GM12801 (cell line): ENCODE measurements around the gene EFCAB13.

Experiments
- TF ChIP-seq, protein P1 (sequence below): IDR thresholded peaks from one replicate; pipeline ENCODE4 v1.5.1; 2011; ENCODE audit warnings: control low read depth; ENCODE audit not compliant: insufficient read length; ENCODE audit errors: extremely low read depth

EFCAB13 gene

DNA sequence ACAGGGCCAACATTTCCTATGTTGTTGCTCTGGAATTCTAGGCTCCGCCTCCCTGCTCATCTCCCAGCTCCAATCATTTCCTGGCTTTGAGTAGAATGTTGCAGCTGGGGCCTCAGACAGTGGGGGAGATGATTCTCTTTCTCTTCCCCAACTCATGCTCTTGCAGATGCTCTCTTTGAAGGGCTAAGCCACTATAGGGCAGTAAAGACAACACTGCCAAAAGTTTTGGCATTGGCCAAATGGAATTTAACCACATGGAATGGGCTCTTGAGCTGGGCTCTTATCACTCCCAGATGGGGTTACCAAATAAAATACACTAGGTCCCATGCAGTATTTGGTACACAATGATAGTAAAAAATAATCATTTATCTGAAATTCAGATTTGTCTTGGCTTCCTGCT, 19.6 kb upstream of the EFCAB13 start:
- TF ChIP-seq, protein P1, sequence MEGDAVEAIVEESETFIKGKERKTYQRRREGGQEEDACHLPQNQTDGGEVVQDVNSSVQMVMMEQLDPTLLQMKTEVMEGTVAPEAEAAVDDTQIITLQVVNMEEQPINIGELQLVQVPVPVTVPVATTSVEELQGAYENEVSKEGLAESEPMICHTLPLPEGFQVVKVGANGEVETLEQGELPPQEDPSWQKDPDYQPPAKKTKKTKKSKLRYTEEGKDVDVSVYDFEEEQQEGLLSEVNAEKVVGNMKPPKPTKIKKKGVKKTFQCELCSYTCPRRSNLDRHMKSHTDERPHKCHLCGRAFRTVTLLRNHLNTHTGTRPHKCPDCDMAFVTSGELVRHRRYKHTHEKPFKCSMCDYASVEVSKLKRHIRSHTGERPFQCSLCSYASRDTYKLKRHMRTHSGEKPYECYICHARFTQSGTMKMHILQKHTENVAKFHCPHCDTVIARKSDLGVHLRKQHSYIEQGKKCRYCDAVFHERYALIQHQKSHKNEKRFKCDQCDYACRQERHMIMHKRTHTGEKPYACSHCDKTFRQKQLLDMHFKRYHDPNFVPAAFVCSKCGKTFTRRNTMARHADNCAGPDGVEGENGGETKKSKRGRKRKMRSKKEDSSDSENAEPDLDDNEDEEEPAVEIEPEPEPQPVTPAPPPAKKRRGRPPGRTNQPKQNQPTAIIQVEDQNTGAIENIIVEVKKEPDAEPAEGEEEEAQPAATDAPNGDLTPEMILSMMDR: no peak

DNA sequence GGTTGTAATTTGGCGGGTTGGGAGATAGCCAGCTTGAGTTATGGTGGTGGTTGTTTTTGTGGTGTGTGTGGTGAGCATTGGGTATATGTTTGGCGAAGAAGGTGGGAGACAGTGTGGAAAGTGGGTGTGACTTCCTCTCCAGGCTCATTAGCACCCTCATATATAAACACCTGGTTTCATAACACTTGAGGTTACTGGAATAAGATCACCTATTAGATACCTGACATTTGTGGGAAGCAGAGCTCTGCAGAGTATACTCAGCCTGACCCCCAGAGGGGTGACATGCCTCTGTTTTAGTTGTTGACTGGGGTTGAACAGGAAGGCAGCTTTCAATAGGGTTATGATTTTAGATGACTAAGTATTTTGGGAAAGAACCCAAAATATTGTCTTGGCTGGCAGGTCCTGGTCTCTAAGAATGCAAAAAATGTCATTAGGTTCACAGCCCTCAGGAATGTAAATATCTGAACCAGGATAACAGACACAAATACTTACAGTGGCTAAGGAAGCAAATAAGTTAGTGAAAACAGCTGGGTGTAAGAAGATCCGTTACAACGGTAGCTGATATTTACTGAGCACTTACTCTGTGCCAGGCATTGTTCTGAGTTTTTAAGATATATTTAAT, 18.3 kb upstream of the EFCAB13 start:
- TF ChIP-seq, protein P1: no peak

DNA sequence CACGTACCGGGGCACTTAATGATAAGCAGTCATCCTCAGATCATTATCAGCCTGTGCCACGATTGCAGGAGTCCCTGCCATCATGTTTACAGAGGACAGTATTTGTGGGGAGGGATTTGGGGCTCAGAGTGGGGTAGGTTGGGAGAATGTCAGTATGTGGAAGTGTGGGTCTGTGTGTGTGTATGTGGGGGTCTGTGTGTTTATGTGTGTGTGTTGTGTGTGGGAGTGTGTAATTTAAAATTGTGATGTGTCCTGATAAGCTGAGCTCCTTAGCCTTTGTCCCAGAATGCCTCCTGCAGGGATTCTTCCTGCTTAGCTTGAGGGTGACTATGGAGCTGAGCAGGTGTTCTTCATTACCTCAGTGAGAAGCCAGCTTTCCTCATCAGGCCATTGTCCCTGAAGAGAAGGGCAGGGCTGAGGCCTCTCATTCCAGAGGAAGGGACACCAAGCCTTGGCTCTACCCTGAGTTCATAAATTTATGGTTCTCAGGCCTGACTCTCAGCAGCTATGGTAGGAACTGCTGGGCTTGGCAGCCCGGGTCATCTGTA, 13.5 kb upstream of the EFCAB13 start:
- TF ChIP-seq, protein P1: no peak

DNA sequence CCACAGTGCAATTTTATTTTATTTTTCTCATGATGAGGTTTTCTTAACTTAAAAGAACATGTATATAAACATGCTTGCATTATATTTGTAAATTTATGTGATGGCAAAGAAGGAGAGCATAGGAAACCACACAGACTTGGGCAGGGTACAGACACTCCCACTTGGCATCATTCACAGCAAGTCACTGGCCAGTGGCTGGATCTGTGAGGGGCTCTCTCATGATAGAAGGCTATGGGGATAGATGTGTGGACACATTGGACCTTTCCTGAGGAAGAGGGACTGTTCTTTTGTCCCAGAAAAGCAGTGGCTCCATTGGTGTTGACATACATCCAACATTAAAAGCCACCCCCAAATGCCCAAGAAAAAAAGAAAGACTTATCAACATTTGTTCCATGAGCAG, 12.3 kb upstream of the EFCAB13 start:
- TF ChIP-seq, protein P1: no peak

DNA sequence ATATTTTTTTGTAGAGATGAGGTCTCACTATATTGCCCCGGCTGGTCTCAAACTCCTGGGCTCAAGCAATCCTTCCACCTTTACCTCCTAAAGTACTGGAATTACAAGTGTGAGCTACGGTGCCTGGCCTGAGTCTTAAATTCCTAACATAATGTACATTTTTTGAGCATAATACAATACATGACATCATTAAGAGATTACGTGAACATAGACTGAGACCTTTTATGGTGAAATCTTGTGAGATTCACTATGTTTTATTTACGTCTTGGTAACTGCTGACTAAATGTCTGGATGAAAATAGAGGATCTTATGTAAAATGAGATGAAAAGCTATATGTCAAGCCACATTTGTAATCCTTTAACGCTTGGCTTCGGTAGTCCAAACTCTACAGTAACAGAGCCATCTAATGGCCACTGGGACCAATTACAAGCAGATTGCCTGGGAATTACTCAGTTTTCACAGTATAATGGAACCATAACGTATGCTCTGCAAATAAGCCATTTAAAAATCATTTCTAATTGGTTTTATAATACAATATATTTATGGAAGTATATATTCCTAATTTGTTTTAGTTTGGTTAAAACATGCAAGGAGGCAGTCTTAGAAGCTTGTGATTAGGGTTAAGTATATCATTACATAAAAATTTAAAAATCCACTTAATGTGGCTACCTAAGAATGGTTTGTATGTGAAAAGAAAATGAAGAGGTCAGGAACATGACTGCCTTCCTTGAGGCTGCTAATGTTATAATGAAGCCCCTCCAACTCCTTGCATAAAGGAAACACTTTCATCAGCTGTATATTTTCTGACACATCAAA, 8.1 kb upstream of the EFCAB13 start:
- TF ChIP-seq, protein P1: no peak

DNA sequence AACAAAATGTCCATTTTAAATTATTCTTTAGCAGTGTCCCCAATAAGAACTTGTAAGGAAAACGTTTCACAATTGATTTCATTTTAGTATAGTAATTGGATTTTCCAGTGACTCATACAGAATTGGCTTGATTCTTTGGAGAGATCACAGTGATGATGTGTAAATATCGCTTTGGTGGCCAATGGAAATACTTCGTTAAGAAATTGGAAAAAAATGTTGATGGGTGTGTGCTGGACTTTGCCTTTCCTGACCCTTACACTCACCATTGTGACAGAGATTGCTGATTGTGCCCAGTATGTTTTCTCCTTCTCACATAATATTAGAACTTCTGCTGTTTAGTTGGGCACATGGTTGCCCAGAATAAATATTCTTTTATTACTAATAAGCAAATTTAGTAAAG, 7.4 kb upstream of the EFCAB13 start:
- TF ChIP-seq, protein P1: no peak

DNA sequence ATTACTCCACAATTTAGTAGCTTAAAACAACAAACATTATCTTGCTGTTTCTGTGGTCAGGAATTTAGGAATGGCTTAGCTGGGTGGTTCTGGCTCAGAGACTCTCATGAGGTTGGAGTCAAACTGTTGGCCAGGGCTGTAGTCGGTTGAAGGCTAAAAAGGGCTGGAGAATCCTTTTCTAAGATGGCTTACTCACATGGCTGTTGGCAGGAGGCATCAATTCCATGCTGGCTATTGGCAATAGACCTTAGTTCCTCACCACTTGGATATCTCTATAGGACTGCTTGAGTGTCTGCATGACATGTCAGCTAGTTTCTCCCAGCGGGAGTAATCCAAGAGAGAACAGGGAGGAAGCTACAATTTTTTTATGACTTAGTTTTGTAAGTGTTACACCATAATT, 6.6 kb upstream of the EFCAB13 start:
- TF ChIP-seq, protein P1: no peak
